Subcutaneous abdominal adipose tissue (tissue), 5 donors: ENCODE results near the gene SKI.

Experiments
- H3K27ac ChIP-seq: one replicate; pipeline ENCODE4 v1.7.0; 2013; ENCODE audit warnings: low read depth, mild to moderate bottlenecking, inconsistent platforms, low read length, moderate library complexity
- H3K27me3 ChIP-seq, 5 donors: one replicate each; pipeline ENCODE4 v1.7.0; 2013; ENCODE audit warnings: low read length in 5 of 5, inconsistent platforms in 1 of 5; ENCODE audit not compliant: control insufficient read depth in 5 of 5, insufficient read depth in 4 of 5
- H3K36me3 ChIP-seq, 5 donors: one replicate each; pipeline ENCODE4 v1.7.0; 2013; ENCODE audit warnings: low read length in 5 of 5; ENCODE audit not compliant: control insufficient read depth in 5 of 5, insufficient read depth in 5 of 5
- H3K4me1 ChIP-seq, 5 donors: one replicate each; pipeline ENCODE4 v1.7.0; 2013; ENCODE audit warnings: low read length in 5 of 5, mild to moderate bottlenecking in 3 of 5, moderate library complexity in 1 of 5; ENCODE audit not compliant: control insufficient read depth in 5 of 5, insufficient read depth in 5 of 5
- H3K4me3 ChIP-seq, 5 donors: one replicate each; pipeline ENCODE4 v1.7.0; 2013; ENCODE audit warnings: low read length in 5 of 5, low read depth in 1 of 5
- H3K9ac ChIP-seq, 5 donors: one replicate each; pipeline ENCODE4 v1.7.0; 2013; ENCODE audit warnings: low read length in 5 of 5, mild to moderate bottlenecking in 4 of 5, moderate library complexity in 3 of 5
- H3K9me3 ChIP-seq, 5 donors: one replicate each; pipeline ENCODE4 v1.7.0; 2013; ENCODE audit warnings: low read length in 5 of 5; ENCODE audit not compliant: control insufficient read depth in 5 of 5
- donor health status: healthy.
- donor health status: healthy.
- donor health status: healthy.
- donor health status: healthy.
- donor health status: healthy.

SKI gene

GRCh38 chr1:2230781-2231531, 2.8 kb downstream of the SKI start:
- Histone ChIP-seq H3K9ac (peak overlapping the region; percentile 71 to 97 (median 83)), H3K4me1 (peaks cover 15 to 81% (median 75%) of the 10 kb centered on the region in 5 donors), H3K36me3 (no peaks in the 10 kb centered on the region), H3K27me3 (no peaks in the 10 kb centered on the region), H3K9me3 (no peaks in the 10 kb centered on the region), H3K4me3 (peak overlapping the region; percentile 79 to 99 (median 88)), H3K27ac (peak overlapping the region; percentile 94)

- Histone ChIP-seq H3K9me3 (no peaks in the 10 kb centered on the region), H3K4me1 (peaks cover 15 to 82% (median 78%) of the 10 kb centered on the region in 5 donors), H3K4me3 (peak overlapping the region; percentile 79 to 99 (median 88)), H3K36me3 (peaks cover 0 to under 1% (median 0%) of the 10 kb centered on the region in 5 donors), H3K27me3 (no peaks in the 10 kb centered on the region), H3K9ac (peak overlapping the region; percentile 15 to 97 (median 83)), H3K27ac (peak overlapping the region; percentile 94)
These were observed 3.6 kb downstream of the SKI start for GRCh38 chr1:2231532-2232254.

DNA sequence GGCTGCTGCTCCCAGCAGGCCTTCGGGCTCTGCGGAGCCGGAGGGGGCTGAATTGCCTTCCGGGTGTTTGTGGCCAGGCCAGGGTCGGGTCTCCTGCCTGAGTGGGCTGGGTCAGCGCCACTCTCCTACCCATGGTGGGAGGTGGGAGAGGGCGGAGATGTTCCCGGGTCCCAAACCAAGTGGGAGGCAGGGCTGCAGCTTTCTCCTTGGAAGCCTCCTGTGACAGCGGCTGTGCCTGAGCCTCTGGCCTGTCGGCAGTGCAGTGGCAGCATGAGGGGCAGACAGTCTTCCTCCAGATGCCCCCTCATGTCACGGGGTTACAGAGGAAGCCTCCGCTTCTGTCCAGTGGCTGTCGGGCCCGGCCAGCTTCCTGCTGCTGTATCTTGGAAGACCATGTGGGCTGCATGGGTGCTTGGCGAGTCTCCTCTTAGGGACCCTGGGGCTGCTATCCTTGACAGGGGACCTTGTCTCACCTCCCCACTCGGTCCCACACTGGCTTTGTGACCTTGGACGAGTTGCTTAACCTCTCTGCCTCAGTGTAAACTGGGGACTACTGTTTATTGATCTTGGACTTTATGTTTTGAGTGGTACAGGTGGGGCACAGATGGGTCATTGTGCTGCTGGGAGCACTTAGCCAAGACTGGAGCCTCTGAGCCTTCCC, 4.3 kb downstream of the SKI start:
- peak overlapping the region; percentile 13 to 97 (median 91) for H3K9ac ChIP-seq
- H3K4me3 ChIP-seq, result peak overlapping the region; percentile 76 to 99 (median 88)
- H3K27ac ChIP-seq, result peak overlapping the region; percentile 94
- H3K4me1 ChIP-seq, result peaks cover 18 to 86% (median 83%) of the 10 kb centered on the region in 5 donors
- peaks cover 0 to 5% (median 0%) of the 10 kb centered on the region in 5 donors for H3K36me3 ChIP-seq
- H3K27me3 ChIP-seq, result no peaks in the 10 kb centered on the region
- H3K9me3 ChIP-seq, result no peaks in the 10 kb centered on the region

GRCh38 chr1:2232916-2233438, 4.9 kb downstream of the SKI start:
- Histone ChIP-seq H3K9me3 (no peaks in the 10 kb centered on the region), H3K27ac (peak overlapping the region; percentile 94), H3K36me3 (peaks cover 0 to 5% (median 0%) of the 10 kb centered on the region in 5 donors), H3K27me3 (no peaks in the 10 kb centered on the region), H3K4me1 (peaks cover 18 to 92% (median 89%) of the 10 kb centered on the region in 5 donors), H3K4me3 (peak overlapping the region; percentile 76 to 99 (median 88)), H3K9ac (peak overlapping the region; percentile 13 to 97 (median 91))

- Histone ChIP-seq H3K27ac (peak overlapping the region; percentile 94), H3K9ac (peak overlapping the region in 4 of 5 donors; percentile 63 to 97 (median 80)), H3K4me3 (peak overlapping the region; percentile 52 to 99 (median 76)), H3K4me1 (peaks cover 19 to 97% (median 94%) of the 10 kb centered on the region in 5 donors), H3K36me3 (peaks cover 0 to 5% (median under 1%) of the 10 kb centered on the region in 5 donors), H3K27me3 (no peaks in the 10 kb centered on the region), H3K9me3 (no peaks in the 10 kb centered on the region)
These were observed 5.3 kb downstream of the SKI start for GRCh38 chr1:2233468-2233867.

DNA sequence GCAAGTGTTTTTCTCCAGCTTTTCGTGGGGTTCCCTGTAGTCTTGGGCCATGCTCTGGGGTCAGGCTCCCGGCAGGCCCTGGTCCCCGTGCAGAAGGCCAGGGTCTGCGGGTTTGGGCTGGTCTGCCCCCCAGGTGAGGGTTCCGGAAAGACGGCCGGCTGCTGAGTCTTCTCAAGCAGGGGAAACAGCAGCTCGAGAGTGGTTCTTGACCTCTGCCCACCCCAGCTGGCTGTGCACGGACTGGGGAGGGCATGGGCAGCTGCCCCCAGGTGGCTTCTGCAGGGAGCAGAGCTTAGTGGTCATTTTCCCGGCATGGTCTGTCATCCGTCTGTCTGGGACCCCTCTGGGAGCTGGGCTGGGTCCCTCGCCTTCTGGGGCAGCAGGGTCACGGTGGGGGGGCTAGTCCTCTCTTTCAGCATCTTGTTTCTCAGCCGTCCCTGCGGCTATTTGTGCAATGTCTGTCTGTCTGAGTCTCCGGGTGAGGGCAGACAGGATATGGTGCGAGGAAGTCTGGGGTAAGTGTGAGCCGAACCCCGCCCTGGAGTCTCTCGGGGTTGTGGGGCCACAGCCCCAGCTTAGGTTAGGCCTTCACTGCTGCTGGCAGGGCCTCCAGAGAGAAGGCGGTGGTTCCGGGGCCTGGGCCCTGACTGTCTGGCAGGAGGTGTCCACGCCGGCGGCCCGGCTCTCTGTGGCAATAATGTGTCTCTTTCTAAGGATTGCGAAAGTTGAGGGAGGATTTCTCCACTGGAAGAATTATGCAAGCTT, 6.1 kb downstream of the SKI start:
- peak overlapping the region; percentile 52 to 99 (median 76) for H3K4me3 ChIP-seq
- H3K9me3 ChIP-seq, result no peaks in the 10 kb centered on the region
- H3K27me3 ChIP-seq, result no peaks in the 10 kb centered on the region
- peak overlapping the region in 4 of 5 donors; percentile 63 to 97 (median 80) for H3K9ac ChIP-seq
- H3K27ac ChIP-seq, result peak overlapping the region; percentile 94
- H3K4me1 ChIP-seq, result peaks cover 22 to 100% (median 98%) of the 10 kb centered on the region in 5 donors
- peaks cover 0 to 5% (median 2%) of the 10 kb centered on the region in 5 donors for H3K36me3 ChIP-seq

GRCh38 chr1:2234762-2235113, 6.6 kb downstream of the SKI start:
- Histone ChIP-seq H3K27ac (peak overlapping the region; percentile 94), H3K4me3 (peak overlapping the region; percentile 32 to 99 (median 58)), H3K27me3 (no peaks in the 10 kb centered on the region), H3K36me3 (peaks cover 0 to 5% (median 2%) of the 10 kb centered on the region in 5 donors), H3K9ac (peak overlapping the region in 3 of 5 donors; percentile 50 to 73 (median 68)), H3K4me1 (peaks cover 22 to 100% (median 98%) of the 10 kb centered on the region in 5 donors), H3K9me3 (no peaks in the 10 kb centered on the region)

DNA sequence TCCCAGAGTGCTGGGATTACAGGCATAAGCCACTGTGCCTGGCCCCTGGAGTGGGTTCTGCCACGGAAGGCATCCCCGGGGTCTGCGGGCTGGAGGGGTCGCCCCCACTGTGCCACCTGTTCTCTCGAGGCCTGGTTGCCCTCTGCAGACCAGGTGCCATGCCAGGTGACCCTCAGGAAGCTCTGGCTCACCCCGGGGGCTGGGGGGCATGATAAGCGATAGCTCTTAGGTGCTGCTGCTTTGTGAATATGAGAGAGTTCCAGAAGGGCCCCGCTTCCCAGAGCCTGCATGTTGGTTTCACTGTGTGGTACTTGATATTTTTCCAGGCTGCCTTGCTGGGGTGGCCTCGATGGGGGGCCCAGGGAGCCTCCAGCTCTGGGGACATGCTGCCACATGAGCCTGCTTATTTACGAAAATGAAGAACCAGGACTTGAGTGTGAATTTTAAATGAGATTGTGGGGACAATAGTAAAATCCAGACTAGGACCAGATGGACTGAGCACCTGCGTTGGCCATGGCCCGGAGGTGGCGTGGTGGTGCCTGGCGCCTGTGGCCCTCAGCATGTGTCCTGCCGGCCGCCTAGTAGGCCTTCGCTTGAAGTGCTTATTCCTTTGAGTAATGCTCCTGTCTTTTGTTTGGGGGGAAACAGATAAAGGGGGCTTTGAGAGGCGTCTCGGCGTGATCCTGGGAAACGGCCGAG, 7.3 kb downstream of the SKI start:
- Histone ChIP-seq H3K9ac (peak overlapping the region in 4 of 5 donors; percentile 6 to 68 (median 50)), H3K4me3 (peak overlapping the region in 1 of 5 donors; percentile 30), H3K27me3 (no peaks in the 10 kb centered on the region), H3K4me1 (peaks cover 24 to 100% (median 98%) of the 10 kb centered on the region in 5 donors), H3K36me3 (peaks cover 0 to 5% (median 2%) of the 10 kb centered on the region in 5 donors), H3K27ac (peak overlapping the region; percentile 94), H3K9me3 (no peaks in the 10 kb centered on the region)
